ENCODE results near the gene GULP1.

- TF ChIP-seq POLR2A (IDR thresholded peaks at IDR 0.05) (no peak), CTCF (IDR thresholded peaks at IDR 0.05) (no peak)
These were observed 315.8 kb downstream of the GULP1 start for GRCh38 chr2:188607501-188607900.

Measured in adrenal gland (tissue), 5 donors.